HK-2 (cell line): ENCODE data around the gene EQTN.

Experiments used
- DNase-seq: peaks from one replicate; pipeline ENCODE4 v3.0.0-alpha.2; 2018; ENCODE audit not compliant: unreplicated experiment

The EQTN gene

GRCh38 chr9:27297050-27297449 is at the start of gene EQTN:
EQTN (minus strand) TSS chr9:27297150; CDS start chr9:27297055, 95 bp downstream.
- DNase-seq = no peak

GRCh38 chr9:27344776-27345175 is 47.8 kb upstream of the EQTN start:
- DNase-seq = no peak

GRCh38 chr9:27341545-27342294 is 44.8 kb upstream of the EQTN start:
- DNase-seq = no peak

- DNase-seq = no peak
These were observed 44.1 kb upstream of the EQTN start for GRCh38 chr9:27340961-27341511.

GRCh38 chr9:27340285-27340674 is 43.3 kb upstream of the EQTN start:
- DNase-seq = no peak

GRCh38 chr9:27339661-27340284 is 42.8 kb upstream of the EQTN start:
- DNase-seq = no peak

- DNase-seq = no peak
These were observed 41.6 kb upstream of the EQTN start for GRCh38 chr9:27338527-27338903.

- DNase-seq = no peak
These were observed 41.0 kb upstream of the EQTN start for GRCh38 chr9:27337833-27338526.

- no peak for DNase-seq
These were observed 40.3 kb upstream of the EQTN start for GRCh38 chr9:27337236-27337635.

- DNase-seq = no peak
These were observed 39.9 kb upstream of the EQTN start for GRCh38 chr9:27336829-27337228.

- DNase-seq = no peak
These were observed 39.2 kb upstream of the EQTN start for GRCh38 chr9:27336126-27336525.

GRCh38 chr9:27335075-27335474 is 38.1 kb upstream of the EQTN start:
- DNase-seq = no peak

- peak; percentile 33 for DNase-seq
These were observed 36.5 kb upstream of the EQTN start for GRCh38 chr9:27333241-27334052.

- no peak for DNase-seq
These were observed 34.4 kb upstream of the EQTN start for GRCh38 chr9:27331393-27331792.

- DNase-seq = no peak
These were observed 32.3 kb upstream of the EQTN start for GRCh38 chr9:27329291-27329690.

GRCh38 chr9:27328483-27328882 is 31.5 kb upstream of the EQTN start:
- DNase-seq = no peak

- no peak for DNase-seq
These were observed 14.2 kb upstream of the EQTN start for GRCh38 chr9:27311184-27311583.

- DNase-seq = no peak
These were observed 13.6 kb upstream of the EQTN start for GRCh38 chr9:27310582-27310981.

- no peak for DNase-seq
These were observed 11.9 kb upstream of the EQTN start for GRCh38 chr9:27308691-27309390.

- no peak for DNase-seq
These were observed 7.6 kb upstream of the EQTN start for GRCh38 chr9:27304521-27304920.

- peak; percentile 5 for DNase-seq
These were observed 6.3 kb upstream of the EQTN start for GRCh38 chr9:27303219-27303618.
